Measurements from ENCODE around the gene ELN.

ELN gene

DNA sequence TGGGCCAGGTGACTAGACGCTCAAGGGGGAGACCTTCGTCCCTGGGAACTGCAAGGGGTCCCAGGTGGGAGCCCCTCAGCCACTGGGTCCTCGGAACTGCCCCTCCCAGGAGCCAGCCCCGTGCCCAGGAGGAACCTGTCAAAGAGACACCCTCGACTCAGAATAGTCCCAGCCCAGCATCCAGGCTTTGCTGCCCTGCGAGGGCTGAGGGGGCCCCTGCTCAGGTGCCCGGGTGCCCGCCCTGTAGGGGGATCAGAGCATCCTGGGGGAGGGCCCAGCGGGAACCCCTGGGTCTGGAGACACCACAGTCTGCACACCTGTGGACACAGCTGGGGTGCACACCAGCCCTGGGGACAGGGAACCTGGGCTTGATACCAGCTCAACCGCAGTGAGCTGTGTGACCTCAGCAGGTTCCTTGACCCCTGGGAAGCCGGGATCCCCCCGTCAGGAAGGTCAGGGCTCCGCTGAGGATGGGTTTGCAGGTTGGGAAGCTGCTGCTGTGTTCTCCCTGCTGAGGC is 407 bp downstream of the ELN start:
- H3K27ac ChIP-seq: peak overlapping the region; percentile 95
- peak; percentile 83 for DNase-seq (ENCODE audit: low spot score)

DNA sequence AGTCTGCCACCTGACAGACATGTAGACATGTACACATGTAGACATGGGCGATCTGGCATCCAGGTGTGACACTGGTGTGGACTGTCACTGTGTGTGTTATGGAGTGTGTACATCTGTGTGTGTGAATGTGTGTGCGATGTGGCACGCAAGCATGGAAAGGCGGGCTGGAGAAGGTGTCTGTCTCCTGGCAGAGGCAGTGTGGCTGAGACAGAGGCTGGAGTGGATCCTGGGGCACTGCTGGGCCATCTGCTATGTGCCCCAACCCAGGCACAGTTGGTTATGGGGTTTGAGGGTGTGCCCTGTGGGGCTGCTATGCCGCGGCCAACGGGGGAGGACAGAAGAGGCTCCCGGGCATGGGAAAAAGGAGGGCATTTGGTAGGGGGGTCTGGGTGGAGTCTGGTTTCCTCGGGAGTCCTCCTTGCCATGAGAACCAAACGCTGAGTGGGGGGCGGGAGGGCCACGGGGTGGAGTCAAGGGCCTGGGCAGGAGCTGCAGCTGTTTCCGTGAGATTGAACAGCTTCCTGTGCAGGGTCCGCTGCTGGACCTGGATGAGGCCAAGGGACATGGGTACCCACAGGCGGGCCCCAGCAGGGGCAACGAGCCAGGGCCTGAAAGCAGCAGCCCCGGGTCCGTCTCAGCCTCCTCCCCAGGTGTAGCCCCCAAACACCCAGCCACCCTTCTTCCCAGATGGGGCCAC is 1.3 kb downstream of the ELN start:
- DNase-seq (ENCODE audit: low spot score): peak; percentile 79
- H3K27ac ChIP-seq: peak overlapping the region; percentile 95
- H3K4me3 ChIP-seq: peak overlapping the region; percentile 90
- TF ChIP-seq, protein P1, sequence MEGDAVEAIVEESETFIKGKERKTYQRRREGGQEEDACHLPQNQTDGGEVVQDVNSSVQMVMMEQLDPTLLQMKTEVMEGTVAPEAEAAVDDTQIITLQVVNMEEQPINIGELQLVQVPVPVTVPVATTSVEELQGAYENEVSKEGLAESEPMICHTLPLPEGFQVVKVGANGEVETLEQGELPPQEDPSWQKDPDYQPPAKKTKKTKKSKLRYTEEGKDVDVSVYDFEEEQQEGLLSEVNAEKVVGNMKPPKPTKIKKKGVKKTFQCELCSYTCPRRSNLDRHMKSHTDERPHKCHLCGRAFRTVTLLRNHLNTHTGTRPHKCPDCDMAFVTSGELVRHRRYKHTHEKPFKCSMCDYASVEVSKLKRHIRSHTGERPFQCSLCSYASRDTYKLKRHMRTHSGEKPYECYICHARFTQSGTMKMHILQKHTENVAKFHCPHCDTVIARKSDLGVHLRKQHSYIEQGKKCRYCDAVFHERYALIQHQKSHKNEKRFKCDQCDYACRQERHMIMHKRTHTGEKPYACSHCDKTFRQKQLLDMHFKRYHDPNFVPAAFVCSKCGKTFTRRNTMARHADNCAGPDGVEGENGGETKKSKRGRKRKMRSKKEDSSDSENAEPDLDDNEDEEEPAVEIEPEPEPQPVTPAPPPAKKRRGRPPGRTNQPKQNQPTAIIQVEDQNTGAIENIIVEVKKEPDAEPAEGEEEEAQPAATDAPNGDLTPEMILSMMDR (IDR thresholded peaks at IDR 0.05): no peak

More for the DNA sequence above, 407 bp downstream of the ELN start:
- peak overlapping the region; percentile 90 for H3K4me3 ChIP-seq
- TF ChIP-seq, protein P1 (IDR thresholded peaks at IDR 0.05): no peak

DNA sequence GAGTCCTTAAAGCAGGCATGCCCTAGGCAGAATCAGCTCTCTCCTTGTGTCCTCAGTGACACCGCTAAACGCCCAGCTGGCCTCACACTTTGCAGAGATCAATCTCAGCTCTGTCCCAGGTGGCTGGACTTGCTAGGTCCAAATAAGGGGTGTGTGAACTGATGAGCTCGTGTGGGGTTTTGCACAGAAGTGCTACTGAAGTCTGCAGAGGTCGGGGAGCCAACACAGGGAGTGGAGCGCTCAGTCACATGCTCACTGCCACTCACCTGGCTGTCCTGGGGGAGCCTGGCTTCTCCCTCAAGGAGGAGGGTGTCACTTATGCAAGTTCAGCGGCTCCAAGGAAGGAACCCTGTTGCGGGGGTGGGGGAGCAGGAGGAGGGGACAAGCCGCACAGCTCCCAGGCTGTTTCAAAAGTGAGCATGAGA is 2.0 kb downstream of the ELN start:
- Histone ChIP-seq H3K27ac (peak overlapping the region; percentile 95), H3K4me3 (peak overlapping the region; percentile 90)
- peak; percentile 81 for DNase-seq (ENCODE audit: low spot score)
- TF ChIP-seq, protein P1 (IDR thresholded peaks at IDR 0.05): no peak

DNA sequence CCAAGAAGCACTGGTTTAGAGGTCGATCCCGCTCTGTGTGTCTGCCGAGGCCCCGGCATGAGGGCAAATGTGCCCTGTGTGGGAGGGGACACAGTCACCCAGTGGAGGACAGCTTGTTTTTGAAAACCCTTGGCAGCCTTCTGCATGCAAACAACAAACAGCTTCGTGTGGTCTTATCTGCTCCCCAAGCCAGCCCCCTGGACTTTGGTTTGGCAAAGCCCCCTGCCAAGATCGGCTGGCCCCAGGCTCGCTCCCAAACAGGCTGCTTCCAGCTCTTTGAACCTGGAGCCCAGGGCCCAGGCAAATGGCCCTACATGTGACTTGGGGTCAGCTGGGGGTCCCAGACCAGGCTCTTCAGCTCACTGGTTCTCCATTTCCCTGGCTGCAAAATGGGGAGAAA is 2.9 kb downstream of the ELN start:
- peak overlapping the region; percentile 95 to 96 for H3K27ac ChIP-seq
- peak; percentile 77 for DNase-seq (ENCODE audit: low spot score)
- peak overlapping the region; percentile 90 for H3K4me3 ChIP-seq
- TF ChIP-seq, protein P1 (IDR thresholded peaks at IDR 0.05): no peak

DNA sequence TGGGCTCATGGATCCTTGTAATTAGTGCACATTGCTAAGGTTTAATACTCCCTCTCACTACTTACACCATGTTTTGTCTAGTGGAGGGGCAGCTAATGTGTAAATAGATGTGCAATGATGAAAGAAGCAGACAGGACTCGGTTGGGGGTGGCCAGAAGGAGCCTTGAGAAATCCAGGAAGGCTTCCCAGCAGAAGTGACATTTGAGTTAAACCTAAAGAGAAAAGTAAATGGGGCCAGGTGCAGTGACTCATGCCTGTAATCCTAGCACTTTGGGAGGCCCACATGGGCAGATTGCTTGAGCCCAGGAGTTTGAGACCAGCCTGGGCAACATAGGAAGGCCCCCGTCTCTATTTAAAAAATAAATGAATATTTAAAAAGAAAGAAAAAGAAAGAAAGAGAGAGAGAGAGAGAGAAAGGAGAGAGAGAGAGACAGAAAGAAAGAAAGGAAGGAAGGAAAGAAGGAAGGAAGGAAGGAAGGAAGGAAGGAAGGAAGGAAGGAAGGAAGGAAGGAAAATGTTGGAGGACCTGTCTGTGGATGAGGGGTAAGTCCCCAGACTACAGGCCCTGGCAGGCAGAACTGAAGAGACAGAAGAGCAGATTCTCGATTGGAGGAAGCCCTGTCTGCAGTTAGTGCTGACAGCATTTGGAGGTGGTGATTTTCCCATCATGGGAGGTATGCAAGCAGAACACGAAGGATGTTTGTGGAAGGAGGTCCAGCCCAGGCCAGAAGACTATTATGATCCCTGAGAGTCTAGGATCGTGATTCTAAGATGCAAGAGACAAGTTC is 3.6 kb downstream of the ELN start:
- H3K27ac ChIP-seq: peak overlapping the region; percentile 95 to 96
- no peak for DNase-seq (ENCODE audit: low spot score)
- TF ChIP-seq, protein P1 (IDR thresholded peaks at IDR 0.05): no peak
- peak overlapping the region; percentile 90 for H3K4me3 ChIP-seq

DNA sequence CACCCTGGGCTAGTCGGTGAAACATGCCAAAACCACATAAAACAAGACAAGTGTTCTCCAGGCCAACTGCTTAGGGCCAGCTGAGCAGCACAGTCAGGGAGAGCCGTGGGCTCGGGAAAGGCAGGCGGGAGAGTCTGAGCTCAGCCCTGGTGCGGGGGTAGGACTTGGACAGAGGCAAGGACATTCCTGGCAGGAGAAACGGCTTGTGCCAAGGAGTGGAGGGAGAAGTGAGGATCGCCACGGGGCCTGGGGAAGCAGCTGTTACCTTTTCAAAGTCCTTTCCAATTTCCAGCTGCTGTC is 4.2 kb downstream of the ELN start:
- Histone ChIP-seq H3K27ac (peak overlapping the region; percentile 95 to 96), H3K4me3 (peak overlapping the region; percentile 90)
- TF ChIP-seq, protein P1 (IDR thresholded peaks at IDR 0.05): no peak
- DNase-seq (ENCODE audit: low spot score): peak; percentile 89
